ENCODE results near the gene NDUFA6. TPM values are rescaled to one million over a fixed set of nuclear protein-coding genes. Genes with fewer than 3 reads are reported as not detected.

Gene NDUFA6
- total and polyA plus RNA-seq, 10 donors, result 31.1 to 73.8 (median 38.7) TPM

DNA sequence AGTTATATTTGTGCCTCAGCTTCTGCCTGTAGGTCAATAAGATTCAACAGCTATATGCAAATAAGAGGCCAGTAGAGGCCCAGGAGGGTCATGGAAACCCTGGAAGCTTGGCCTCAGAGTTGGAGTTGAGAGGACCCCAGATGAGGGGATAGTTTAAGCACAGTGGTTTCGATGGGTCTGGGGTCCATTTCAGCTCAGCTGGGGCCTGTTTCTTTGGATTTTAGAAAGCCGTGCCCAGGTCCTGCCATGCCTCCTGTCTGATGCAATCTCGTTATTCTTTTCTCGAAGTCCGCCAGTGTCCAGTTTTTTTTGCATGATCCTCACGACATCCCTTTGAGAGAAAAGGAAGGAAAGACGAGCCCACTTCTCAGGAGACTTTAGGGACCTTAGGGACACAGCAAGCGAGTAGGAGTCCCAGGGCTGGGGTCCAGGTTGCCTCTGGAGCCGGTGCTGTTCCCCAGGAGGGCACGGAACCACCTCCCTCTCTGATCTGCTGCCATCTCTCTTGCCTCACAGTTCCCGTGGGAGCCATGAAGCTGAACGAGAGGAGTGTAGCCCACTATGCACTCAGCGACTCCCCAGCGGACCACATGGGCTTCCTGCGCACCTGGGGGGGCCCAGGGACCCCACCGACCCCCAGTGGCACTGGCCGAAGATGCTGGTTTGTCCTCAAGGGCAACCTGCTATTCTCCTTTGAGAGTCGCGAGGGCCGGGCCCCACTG lies 13.6 kb downstream of the NDUFA6 start:
- TF ChIP-seq POLR2A (IDR thresholded peaks at IDR 0.05) (no peak), POLR2AphosphoS5 (IDR thresholded peaks at IDR 0.05) (no peak)
- TF ChIP-seq, protein P1, sequence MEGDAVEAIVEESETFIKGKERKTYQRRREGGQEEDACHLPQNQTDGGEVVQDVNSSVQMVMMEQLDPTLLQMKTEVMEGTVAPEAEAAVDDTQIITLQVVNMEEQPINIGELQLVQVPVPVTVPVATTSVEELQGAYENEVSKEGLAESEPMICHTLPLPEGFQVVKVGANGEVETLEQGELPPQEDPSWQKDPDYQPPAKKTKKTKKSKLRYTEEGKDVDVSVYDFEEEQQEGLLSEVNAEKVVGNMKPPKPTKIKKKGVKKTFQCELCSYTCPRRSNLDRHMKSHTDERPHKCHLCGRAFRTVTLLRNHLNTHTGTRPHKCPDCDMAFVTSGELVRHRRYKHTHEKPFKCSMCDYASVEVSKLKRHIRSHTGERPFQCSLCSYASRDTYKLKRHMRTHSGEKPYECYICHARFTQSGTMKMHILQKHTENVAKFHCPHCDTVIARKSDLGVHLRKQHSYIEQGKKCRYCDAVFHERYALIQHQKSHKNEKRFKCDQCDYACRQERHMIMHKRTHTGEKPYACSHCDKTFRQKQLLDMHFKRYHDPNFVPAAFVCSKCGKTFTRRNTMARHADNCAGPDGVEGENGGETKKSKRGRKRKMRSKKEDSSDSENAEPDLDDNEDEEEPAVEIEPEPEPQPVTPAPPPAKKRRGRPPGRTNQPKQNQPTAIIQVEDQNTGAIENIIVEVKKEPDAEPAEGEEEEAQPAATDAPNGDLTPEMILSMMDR (IDR thresholded peaks at IDR 0.05 in 8 of 11, conservative IDR thresholded peaks at IDR 0.05 in 3 of 11), result no peak
- peak overlapping the region in 1 of 8 donors; percentile 98 for H3K27ac ChIP-seq
- H3K4me3 ChIP-seq, result no peak overlapping the region
- peak; percentile 28 for DNase-seq
- 92 to 96% (median 93%) methylated on average over 10 to 20 of the region's 20 CpGs for WGBS, 5 donors
- peaks cover 0 to 29% (median 3%) of the 10 kb centered on the region in 6 donors for H3K36me3 ChIP-seq
- H3K27me3 ChIP-seq (replicated peaks in 1 of 7), result no peaks in the 10 kb centered on the region
- H3K4me1 ChIP-seq, result peaks cover 24 to 80% (median 60%) of the 10 kb centered on the region in 6 donors
- no peaks in the 10 kb centered on the region for H3K9me3 ChIP-seq
- intact Hi-C loops (cut with DNase I; ENCODE audit: low total_unique reads), result no loop called here

DNA sequence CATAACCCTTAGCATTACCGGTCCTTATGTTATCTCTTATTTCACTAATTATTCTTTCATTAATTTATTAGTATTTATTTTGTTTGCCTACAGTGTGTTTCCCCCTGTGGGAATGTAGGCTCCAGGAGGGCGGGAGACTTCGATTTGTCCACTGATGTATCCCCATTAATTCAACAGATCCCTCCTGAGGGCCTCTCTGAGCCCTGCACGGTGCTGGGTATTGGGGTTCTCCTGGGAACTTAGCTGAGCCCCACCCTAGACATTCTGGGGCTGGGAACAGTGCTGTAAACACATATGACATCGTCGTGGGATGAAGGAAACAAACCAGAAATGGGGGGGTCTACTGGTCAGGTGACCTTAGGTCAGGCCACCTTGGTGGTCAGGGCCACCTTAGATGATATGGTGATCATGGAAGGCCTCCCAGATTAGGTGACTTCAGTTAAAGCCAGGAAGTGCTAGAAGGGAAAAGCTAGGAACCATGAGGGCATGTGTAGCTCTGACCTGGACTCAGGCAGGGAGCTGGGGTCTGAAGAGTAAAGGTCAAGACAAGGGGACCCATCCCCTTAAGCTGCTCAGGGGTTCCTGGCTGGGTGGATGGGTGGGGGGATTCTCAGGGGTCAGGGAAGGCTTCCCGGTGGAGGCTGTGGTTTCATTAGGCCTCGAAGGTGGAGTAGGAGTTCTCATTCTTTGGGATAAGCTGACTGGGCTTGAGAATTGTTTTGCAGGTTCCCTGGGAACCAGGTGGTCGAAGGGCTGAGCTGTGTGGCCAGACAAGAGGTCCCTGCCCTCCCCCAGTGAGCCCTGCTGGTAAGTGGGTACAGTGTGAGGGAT lies 15.5 kb downstream of the NDUFA6 start:
- 69 to 83% (median 78%) methylated on average over 9 of the region's 9 CpGs for WGBS, 5 donors
- Histone ChIP-seq H3K4me1 (peaks cover 21 to 77% (median 58%) of the 10 kb centered on the region in 6 donors), H3K4me3 (peak overlapping the region in 7 of 8 donors; percentile 34 to 70 (median 49)), H3K9me3 (no peaks in the 10 kb centered on the region), H3K27ac (peak overlapping the region; percentile 38 to 92 (median 86)), H3K27me3 (replicated peaks in 1 of 7) (no peaks in the 10 kb centered on the region), H3K36me3 (peaks cover 0 to 22% (median 0%) of the 10 kb centered on the region in 6 donors)
- TF ChIP-seq, protein P1 (IDR thresholded peaks at IDR 0.05 in 8 of 11, conservative IDR thresholded peaks at IDR 0.05 in 3 of 11), result no peak
- TF ChIP-seq POLR2A (IDR thresholded peaks at IDR 0.05) (no peak), POLR2AphosphoS5 (IDR thresholded peaks at IDR 0.05) (no peak)
- DNase-seq, result peak; percentile 56
- intact Hi-C loops (cut with DNase I; ENCODE audit: low total_unique reads), result no loop called here

DNA sequence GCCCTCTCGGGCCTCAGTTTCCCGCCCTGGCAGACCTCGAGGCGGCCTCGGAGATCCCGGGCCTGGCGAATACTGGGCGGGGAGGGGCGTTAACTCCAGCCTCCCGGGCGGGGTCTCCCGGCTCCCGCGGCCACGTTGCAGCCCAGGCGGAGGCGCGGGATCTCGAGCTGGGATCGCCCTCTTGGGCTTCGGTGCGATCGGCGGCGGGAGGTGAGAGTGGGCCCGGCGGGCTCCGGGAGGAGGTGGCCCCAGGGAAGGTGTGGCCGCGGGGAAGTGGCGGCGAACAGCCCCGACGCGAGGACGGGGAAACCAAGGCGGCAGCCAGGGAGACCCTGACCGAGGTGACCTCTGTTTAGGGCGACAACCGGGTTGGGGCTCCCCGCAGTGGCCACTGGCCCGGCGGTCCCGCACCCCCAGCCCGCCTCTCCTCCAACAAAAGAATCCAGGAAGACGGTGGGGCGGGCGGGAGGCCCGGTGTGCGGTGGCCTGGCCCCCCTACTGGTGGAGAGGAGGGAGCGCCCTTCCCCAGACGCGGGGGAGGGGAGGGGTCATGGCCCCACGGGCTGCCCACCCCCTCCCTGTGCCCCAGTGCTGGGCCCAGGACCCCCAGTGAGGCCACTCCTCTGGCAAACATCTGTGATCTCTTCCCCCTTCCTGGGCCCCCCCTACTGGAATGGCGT lies 16.3 kb downstream of the NDUFA6 start, which contains the start of gene PHETA2:
PHETA2 (plus strand) TSS at position 117 of the 680 bp plus-strand sequence. CDS start 3,046 bp downstream, outside the sequence.
- TF ChIP-seq POLR2A (IDR thresholded peaks at IDR 0.05), result no peak
- peak; percentile 22 to 73 (median 54) for TF ChIP-seq POLR2AphosphoS5 (IDR thresholded peaks at IDR 0.05)
- TF ChIP-seq, protein P1 (IDR thresholded peaks at IDR 0.05 in 8 of 11, conservative IDR thresholded peaks at IDR 0.05 in 3 of 11), result peak; percentile 19 to 72 (median 45)
- Histone ChIP-seq H3K4me1 (peaks cover 26 to 85% (median 63%) of the 10 kb centered on the region in 6 donors), H3K27ac (peak within 1 kb of the TSS; percentile 38 to 92 (median 86)), H3K4me3 (peak within 1 kb of the TSS; percentile 34 to 70 (median 48)), H3K27me3 (replicated peaks in 1 of 7) (no peaks in the 10 kb centered on the region), H3K36me3 (peaks cover 0 to 22% (median 0%) of the 10 kb centered on the region in 6 donors), H3K9me3 (no peaks in the 10 kb centered on the region)
- DNase-seq, result peak; percentile 87
- intact Hi-C loops (cut with DNase I; ENCODE audit: low total_unique reads), result no loop called here
- 1 to 2% (median 1%) methylated on average over 47 to 55 of the region's 55 CpGs for WGBS, 5 donors

All from spleen (tissue), 11 donors.